ENCODE results near the gene SLC25A11.

SLC25A11 gene, protein sequence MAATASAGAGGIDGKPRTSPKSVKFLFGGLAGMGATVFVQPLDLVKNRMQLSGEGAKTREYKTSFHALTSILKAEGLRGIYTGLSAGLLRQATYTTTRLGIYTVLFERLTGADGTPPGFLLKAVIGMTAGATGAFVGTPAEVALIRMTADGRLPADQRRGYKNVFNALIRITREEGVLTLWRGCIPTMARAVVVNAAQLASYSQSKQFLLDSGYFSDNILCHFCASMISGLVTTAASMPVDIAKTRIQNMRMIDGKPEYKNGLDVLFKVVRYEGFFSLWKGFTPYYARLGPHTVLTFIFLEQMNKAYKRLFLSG

GRCh38 chr17:4939796-4940554 is at the start of gene SLC25A11, which contains the start of gene RNF167:
SLC25A11 (minus strand) TSS chr17:4940046; CDS start chr17:4939910, 136 bp downstream.
RNF167 (plus strand) TSS chr17:4940268; CDS start chr17:4940910, 642 bp downstream.
- DNase-seq, result peak; percentile 97 to 100 (median 100)

- DNase-seq, result peak; percentile 36 to 48 (median 37)
Measured at GRCh38 chr17:4987767-4988567, 48.1 kb upstream of the SLC25A11 start.

- peak; percentile 74 to 91 (median 76) for DNase-seq
Measured at GRCh38 chr17:4986951-4987766, 47.3 kb upstream of the SLC25A11 start, which contains the start of gene CAMTA2. CAMTA2 (minus strand) TSS chr17:4987675; CDS start chr17:4986222, 1,453 bp downstream.

DNA sequence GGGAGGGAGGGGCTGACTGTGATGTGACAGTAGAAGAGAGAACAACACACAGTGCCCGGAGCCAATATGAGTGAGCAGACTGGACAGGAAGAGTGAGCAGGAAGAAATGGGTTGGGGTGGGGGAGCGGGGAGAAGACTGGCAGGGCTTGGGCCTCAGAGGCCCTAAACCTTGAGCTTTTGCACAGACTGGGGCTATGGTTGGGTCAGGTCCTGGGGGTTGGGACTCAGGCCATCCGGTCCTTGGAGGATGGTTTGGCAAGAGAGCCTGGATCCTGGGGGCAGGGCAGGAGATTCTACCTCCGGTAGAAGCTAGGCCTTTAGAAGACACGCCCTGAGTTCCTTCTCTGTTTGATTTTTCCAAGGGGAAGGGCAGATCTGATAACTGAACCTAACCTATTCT is 46.6 kb upstream of the SLC25A11 start:
- DNase-seq, result peak; percentile 36 to 40 (median 38)

DNA sequence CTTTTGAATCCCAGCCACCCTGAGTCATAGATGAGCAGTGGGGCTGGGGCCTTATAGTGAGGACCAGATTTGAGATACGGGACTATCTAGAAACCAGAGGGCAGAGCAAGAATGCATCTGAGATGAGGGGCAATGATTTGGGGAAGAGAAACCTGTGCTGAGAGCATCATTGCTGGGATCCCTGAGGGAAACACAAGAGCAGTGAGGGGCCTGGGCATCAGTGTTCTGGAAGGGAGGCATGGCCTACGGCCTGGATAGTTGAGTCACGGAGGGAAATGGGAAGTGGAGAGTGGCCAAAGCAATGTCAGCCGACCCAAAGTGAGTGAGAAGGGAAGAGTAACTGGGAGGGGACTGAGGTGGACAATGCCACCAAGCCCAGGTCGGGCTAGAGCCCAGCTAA is 42.5 kb upstream of the SLC25A11 start:
- peak; percentile 34 to 54 (median 53) for DNase-seq

- DNase-seq, result peak; percentile 55 to 60 (median 57)
Measured at GRCh38 chr17:4980644-4981216, 40.9 kb upstream of the SLC25A11 start.

DNA sequence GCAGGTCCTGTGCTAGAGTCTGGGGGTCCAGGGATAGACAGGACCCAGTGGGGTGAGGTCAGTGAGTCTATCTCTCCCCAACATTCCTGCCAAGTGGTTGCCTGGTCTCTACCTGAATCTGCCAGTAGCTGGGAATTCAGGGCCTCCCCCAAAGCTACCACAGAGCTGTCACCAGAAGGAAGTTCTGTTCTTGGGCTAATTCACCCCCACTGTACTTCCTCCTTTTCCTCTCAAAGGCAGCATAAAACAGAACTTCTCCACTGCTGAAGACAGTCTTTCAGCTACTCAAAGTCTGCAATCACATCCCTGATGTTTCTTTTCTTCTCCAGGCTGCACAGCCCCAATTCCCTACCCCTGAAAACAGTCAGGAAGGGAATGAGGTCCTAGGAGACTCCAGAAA is 38.9 kb upstream of the SLC25A11 start:
- peak; percentile 76 to 81 (median 80) for DNase-seq

GRCh38 chr17:4974115-4974670 is 34.3 kb upstream of the SLC25A11 start:
- no peak for DNase-seq

- DNase-seq, result peak in 2 of 3 donors; percentile 20 to 24
Measured at GRCh38 chr17:4973256-4974114, 33.6 kb upstream of the SLC25A11 start.

GRCh38 chr17:4972752-4973151 is 32.9 kb upstream of the SLC25A11 start:
- DNase-seq, result no peak

- DNase-seq, result no peak
Measured at GRCh38 chr17:4972322-4972721, 32.5 kb upstream of the SLC25A11 start.

DNA sequence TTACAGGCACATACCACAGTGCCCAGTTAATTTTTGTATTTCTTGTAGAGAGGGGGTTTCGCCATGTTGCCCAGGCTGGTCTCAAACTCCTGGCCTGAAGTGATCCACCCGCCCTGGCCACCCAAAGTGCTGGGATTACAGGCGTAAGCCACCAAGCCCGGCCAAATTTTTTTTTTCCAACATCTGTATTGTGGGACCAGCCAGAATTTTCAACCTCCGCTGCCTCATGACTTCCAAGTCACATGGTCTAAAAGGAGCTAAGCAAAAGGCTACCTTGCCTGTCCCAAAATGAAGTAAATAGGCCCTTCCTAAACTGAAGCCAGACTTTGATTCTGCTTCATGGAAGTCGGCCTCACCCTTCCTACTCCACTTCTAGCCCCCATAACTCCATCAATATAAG is 32.0 kb upstream of the SLC25A11 start:
- no peak for DNase-seq

DNA sequence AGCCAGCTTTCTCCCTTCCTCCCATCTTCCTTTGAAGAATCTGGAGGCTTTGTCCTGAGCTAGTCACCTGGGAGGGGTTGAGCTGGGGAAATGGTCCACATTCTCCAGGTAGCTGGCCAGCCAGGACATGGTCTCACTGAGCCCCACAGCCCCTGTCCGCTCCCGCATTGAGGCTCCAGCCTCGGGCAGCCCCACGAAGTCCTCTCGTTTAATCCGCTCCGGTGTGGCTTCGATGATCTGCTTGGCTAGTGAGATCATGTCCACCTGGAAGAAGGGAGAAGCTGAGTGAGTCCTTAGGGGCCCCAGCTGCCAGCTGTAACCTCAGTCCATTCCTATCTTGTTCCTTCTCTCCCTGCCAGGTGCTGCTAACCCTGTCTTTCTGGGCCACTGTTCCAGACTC is 30.4 kb upstream of the SLC25A11 start:
- DNase-seq, result no peak

DNA sequence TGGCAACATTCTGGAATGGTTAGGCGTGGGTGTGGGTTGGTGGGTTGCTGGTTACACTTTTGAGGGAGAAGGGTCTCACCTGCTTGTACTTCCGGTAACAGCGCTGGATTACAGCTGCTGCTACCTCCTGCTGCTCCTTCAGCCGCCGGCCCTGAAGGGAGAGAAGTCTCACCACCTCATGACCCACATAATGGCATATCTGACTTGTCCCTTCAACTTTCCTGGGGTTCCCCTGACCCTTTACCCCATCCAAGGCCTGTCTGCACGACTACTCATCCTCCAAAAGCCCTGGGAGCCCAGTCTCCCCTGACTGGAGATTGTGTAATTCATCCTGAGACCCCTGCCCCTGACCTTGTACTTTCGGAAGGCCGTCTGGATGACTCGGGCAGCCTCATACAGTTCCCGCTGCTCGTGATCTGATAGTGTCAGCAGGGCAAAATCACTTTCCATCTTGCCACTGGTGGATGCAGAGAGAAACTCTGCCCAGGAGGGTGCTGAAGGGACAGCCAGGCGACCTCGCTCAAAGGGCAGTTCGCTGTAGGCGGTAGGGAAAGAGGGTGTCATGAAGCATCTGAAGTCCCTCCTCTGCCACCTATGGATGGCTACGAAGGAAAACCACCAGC is 29.8 kb upstream of the SLC25A11 start:
- peak; percentile 57 to 76 (median 68) for DNase-seq

DNA sequence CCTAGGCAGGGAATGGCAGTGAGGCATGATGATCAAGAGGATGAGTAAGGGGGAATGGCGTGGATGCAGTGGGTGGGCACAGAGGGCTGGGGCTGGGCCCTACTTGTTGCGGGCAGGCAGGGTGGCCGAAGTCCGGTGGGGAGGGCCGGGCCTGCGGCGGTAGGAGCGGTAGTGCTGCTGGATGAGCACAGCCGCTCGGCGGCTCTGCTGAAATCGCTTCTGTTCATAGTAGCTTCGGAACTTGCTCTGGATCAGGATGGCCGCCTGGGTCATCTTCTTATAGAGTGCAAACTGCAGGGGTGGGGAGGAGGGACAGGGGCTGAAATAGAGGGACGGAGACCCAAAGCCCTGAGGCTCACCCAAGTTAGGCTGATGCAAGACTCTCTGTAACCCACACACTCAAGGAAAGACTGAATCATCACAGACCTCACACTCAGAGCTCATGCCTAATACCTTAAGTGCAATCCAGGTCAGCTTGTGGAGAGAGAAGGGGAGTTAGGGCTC is 29.3 kb upstream of the SLC25A11 start:
- DNase-seq, result peak; percentile 68 to 84 (median 69)

DNA sequence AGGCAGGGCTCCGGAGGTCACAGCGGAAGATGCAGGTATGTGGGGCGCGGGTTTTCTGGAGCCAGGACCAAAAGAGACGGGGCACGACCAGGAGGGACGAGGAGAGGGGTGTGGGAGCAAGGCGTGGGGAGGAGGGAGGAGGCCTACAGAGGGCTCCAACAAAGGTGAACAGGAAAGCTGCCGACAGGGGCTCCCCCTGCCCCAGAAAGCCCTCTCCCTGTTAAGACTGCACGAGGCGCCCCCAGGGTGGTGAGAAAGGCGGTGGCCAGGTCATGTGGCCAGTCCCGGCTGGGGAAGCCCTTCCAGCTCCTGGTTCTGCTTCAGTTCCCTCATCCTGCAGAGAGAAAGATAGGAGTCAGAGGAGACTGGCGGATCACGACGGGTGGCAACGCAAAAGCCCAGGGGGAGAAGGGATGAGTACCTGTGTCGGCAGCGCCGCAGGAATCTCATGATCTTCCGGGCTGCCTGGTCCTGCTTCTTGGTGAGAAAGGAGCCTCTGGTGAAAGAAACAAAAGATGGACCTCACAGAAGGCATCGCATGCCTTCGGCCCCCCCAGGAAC is 28.7 kb upstream of the SLC25A11 start:
- DNase-seq, result peak in 2 of 3 donors; percentile 48 to 66

DNA sequence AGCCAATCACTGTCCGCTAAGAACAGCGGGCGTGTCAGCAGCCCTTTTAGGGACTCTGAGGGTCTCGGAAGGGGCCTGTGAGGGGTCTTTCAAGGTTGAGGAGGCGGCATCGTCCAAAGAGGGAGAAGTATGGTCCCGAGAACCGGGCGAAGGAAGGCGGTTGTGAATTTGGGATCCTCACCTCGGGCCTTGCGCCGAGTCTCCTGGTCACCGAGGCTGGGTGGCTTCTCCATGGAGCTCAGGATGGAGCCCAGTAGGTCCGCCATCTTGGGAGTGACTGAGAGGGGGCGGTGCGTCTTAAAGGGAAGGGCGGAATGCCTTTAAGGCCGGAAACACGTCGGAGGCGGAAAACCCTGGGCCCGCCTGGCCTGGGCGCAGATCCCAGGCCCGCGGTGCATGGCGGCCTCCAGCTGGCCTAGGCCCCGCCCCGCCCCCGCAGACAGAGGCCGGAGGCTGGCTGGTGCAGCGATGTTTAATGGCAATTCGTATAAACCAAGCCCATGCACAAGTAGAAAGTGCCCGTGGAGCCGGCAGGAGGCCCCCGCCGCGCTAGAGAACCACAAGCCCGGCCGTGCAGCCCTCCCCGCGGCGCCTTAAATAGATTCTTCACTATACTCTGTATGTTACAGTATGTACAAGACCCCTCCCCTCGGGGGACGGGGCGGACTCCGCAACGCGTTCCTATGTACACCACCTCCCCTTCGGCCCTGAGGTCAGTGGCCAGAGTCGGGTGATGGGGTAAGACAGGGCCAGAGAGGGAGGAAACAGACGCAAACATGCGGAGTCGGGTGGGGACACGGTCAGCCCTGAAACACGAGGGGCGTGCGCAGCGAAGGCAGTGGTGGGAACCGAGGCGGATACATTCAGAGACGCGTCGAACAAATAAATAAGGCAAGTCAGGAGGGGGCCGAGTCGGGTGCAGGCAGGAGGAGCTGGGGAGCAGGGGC is 28.0 kb upstream of the SLC25A11 start, which contains the start of gene SPAG7:
SPAG7 (minus strand) TSS at position 279 of the 947 bp plus-strand sequence; CDS start at position 266, 13 bp downstream.
- DNase-seq, result peak; percentile 96 to 98 (median 98)
